ENCODE data around the gene HDAC8.
"Not testable (repeated sequence)": the region's sequence is repeated elsewhere in the genome, so short reads cannot be mapped to it uniquely, and the experiment has no call there.

Gene HDAC8

DNA sequence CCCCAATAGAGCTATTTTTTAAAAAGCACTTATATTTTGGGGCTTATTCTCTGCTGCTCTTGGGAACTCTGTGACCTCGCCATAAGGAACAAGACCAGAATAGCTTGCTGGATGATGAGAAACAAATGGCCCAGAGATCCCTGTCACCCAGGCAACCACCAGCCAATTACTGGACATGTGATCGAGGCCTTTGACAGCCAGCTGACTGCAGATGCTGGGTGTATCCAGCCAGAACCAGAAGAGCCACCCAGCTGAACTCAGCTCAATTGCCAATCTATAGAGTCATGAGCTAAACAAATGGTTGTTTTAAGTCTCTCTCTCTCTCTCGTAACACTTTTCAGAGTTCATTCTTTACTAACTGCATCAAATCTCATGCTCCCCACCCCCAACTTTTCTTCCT lies 242.5 kb downstream of the HDAC8 start:
- no peaks in the 10 kb centered on the region for H3K27me3 Mint-ChIP-seq (ENCODE audit: low read depth, poor library complexity)
- H3K27ac Mint-ChIP-seq, result no peak overlapping the region
- TF ChIP-seq, protein P1, sequence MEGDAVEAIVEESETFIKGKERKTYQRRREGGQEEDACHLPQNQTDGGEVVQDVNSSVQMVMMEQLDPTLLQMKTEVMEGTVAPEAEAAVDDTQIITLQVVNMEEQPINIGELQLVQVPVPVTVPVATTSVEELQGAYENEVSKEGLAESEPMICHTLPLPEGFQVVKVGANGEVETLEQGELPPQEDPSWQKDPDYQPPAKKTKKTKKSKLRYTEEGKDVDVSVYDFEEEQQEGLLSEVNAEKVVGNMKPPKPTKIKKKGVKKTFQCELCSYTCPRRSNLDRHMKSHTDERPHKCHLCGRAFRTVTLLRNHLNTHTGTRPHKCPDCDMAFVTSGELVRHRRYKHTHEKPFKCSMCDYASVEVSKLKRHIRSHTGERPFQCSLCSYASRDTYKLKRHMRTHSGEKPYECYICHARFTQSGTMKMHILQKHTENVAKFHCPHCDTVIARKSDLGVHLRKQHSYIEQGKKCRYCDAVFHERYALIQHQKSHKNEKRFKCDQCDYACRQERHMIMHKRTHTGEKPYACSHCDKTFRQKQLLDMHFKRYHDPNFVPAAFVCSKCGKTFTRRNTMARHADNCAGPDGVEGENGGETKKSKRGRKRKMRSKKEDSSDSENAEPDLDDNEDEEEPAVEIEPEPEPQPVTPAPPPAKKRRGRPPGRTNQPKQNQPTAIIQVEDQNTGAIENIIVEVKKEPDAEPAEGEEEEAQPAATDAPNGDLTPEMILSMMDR (IDR thresholded peaks at IDR 0.05), result no peak
- peaks cover 15% of the 10 kb centered on the region for H3K4me1 Mint-ChIP-seq
- peaks cover 57% of the 10 kb centered on the region for H3K36me3 Mint-ChIP-seq (ENCODE audit: low read depth)
- no peak for DNase-seq
- no peak overlapping the region for H3K4me3 Mint-ChIP-seq
- peaks cover 61% of the 10 kb centered on the region for H3K9me3 Mint-ChIP-seq

- no peaks in the 10 kb centered on the region for H3K27me3 Mint-ChIP-seq (ENCODE audit: low read depth, poor library complexity)
- TF ChIP-seq, protein P1 (IDR thresholded peaks at IDR 0.05), result no peak
- no peak overlapping the region for H3K4me3 Mint-ChIP-seq
- peaks cover 27% of the 10 kb centered on the region for H3K36me3 Mint-ChIP-seq (ENCODE audit: low read depth)
- peaks cover 63% of the 10 kb centered on the region for H3K9me3 Mint-ChIP-seq
- no peak overlapping the region for H3K27ac Mint-ChIP-seq
- H3K4me1 Mint-ChIP-seq, result peaks cover 15% of the 10 kb centered on the region
- DNase-seq, result no peak
Measured at GRCh38 chrX:72326605-72327300, 245.9 kb downstream of the HDAC8 start.

- not testable (repeated sequence) for H3K36me3 Mint-ChIP-seq (ENCODE audit: low read depth); DNase-seq; H3K4me3 Mint-ChIP-seq; H3K27me3 Mint-ChIP-seq (ENCODE audit: low read depth, poor library complexity); H3K27ac Mint-ChIP-seq
- Mint-ChIP-seq H3K4me1 (peaks cover 26% of the 10 kb centered on the region), H3K9me3 (peaks cover 72% of the 10 kb centered on the region)
Measured at GRCh38 chrX:72319651-72320050, 253.0 kb downstream of the HDAC8 start.

- H3K36me3 Mint-ChIP-seq (ENCODE audit: low read depth), result no peaks in the 10 kb centered on the region
- no peak overlapping the region for H3K27ac Mint-ChIP-seq
- H3K27me3 Mint-ChIP-seq (ENCODE audit: low read depth, poor library complexity), result no peaks in the 10 kb centered on the region
- TF ChIP-seq, protein P1 (IDR thresholded peaks at IDR 0.05), result no peak
- no peak for DNase-seq
- peaks cover 62% of the 10 kb centered on the region for H3K9me3 Mint-ChIP-seq
- peaks cover 46% of the 10 kb centered on the region for H3K4me1 Mint-ChIP-seq
- H3K4me3 Mint-ChIP-seq, result no peak overlapping the region
Measured at GRCh38 chrX:72317139-72317538, 255.5 kb downstream of the HDAC8 start.

DNA sequence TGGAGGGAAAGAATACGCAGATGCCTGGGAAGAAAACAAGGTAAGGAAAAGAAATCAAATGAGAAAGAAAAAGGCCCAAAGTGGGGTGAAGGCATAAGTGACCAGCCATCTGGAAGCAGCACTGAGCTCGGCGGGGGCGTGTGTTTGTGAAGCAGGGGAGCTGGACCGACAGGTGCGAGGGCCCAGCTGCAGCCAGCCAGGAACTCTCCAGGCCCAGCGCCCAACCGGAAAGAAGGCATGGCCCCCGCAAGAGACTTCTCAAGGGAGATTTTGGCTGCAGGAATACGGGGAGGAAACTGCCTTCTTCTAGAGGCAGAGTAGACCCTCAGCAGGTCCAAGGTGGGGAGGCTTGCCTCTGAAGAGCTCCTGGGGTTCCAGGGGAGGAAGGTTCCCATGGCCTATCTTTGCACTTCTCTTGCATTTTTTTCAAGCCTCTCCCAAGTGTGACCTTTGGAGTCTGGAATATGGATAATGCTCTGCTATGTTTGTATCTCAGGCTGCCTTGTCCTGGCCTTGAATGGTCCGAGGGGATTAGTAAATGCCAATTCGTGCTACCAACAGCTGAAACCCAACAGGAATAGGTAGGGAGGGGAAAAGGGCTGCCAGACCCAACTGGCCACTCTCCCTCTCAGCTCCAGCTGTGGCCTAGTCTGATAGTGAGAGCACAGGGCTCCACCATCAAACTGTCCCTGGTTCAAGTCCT lies 256.1 kb downstream of the HDAC8 start:
- Mint-ChIP-seq H3K4me1 (peaks cover 46% of the 10 kb centered on the region), H3K36me3 (ENCODE audit: low read depth) (no peaks in the 10 kb centered on the region), H3K4me3 (no peak overlapping the region), H3K9me3 (peaks cover 60% of the 10 kb centered on the region), H3K27ac (no peak overlapping the region), H3K27me3 (ENCODE audit: low read depth, poor library complexity) (no peaks in the 10 kb centered on the region)
- peak; percentile 13 for DNase-seq
- TF ChIP-seq, protein P1 (IDR thresholded peaks at IDR 0.05), result no peak

GRCh38 chrX:72314881-72315280 lies 257.8 kb downstream of the HDAC8 start:
- peaks cover 46% of the 10 kb centered on the region for H3K4me1 Mint-ChIP-seq
- H3K27ac Mint-ChIP-seq, result no peak overlapping the region
- TF ChIP-seq, protein P1 (IDR thresholded peaks at IDR 0.05), result no peak
- H3K27me3 Mint-ChIP-seq (ENCODE audit: low read depth, poor library complexity), result no peaks in the 10 kb centered on the region
- no peak overlapping the region for H3K4me3 Mint-ChIP-seq
- DNase-seq, result no peak
- peaks cover 49% of the 10 kb centered on the region for H3K9me3 Mint-ChIP-seq
- H3K36me3 Mint-ChIP-seq (ENCODE audit: low read depth), result no peaks in the 10 kb centered on the region
